Colonic mucosa (tissue), 4 donors: ENCODE data around the gene USP37. TPM values are rescaled to one million over a fixed set of nuclear protein-coding genes. Genes with fewer than 3 reads are reported as not detected.

Experiments used
- DNase-seq: peaks from one replicate; pipeline ENCODE4 v3.0.0-alpha.2; 2020
- H3K27ac ChIP-seq: fragments of 200-600 bp; one replicate; pipeline ENCODE4 v1.8.0; 2021
- H3K27me3 ChIP-seq: fragments of 200-600 bp; one replicate; pipeline ENCODE4 v1.8.0; 2021
- H3K36me3 ChIP-seq: fragments of 200-600 bp; one replicate; pipeline ENCODE4 v1.8.0; 2021
- H3K4me1 ChIP-seq: fragments of 200-600 bp; one replicate; pipeline ENCODE4 v1.8.0; 2021; ENCODE audit warnings: mild to moderate bottlenecking
- H3K4me3 ChIP-seq: fragments of 200-600 bp; one replicate; pipeline ENCODE4 v1.8.0; 2021
- H3K9ac ChIP-seq, 2 donors: one replicate each; pipeline ENCODE4 v1.7.0; 2013; ENCODE audit warnings: control low read depth in 2 of 2, low read depth in 2 of 2, low read length in 2 of 2
- H3K9me3 ChIP-seq: fragments of 200-600 bp; one replicate; pipeline ENCODE4 v1.8.0; 2021
- intact Hi-C: fragments of 100-400 bp; cut with DNase I; formaldehyde crosslinking; loops from one replicate; pipeline ENCODE4 v1.14.1; 2022
- total RNA-seq, 2 donors: library from RNA; stranded (reverse); fragmentation: NEBNext Ultra II Directional in 1 of 2; extraction: Animal tissue kit (Norgen Biotek cat#: 25700) in 1 of 2; gene quantifications; one replicate each; pipeline ENCODE4 v1.2.1, GENCODE V29; 2021
- TF ChIP-seq, protein P1 (sequence below): fragments of 200-600 bp; IDR thresholded peaks from one replicate; pipeline ENCODE4 v1.8.0; 2022; ENCODE audit warnings: antibody characterized with exemption, mild to moderate bottlenecking
- donor health status: healthy.
- donor health status: DM: no; HTN: no; CAD: no.
- donor health status: DM: no; HTN: no; CAD: no.

The USP37 gene
- total RNA-seq, 2 donors from 2014 or later = 13.1 to 13.4 TPM

- DNase-seq = no peak
- Histone ChIP-seq H3K36me3 (peaks cover 14% of the 10 kb centered on the region), H3K27ac (no peak overlapping the region), H3K27me3 (no peaks in the 10 kb centered on the region), H3K4me3 (no peak overlapping the region), H3K9ac (no peak overlapping the region), H3K9me3 (no peaks in the 10 kb centered on the region), H3K4me1 (no peaks in the 10 kb centered on the region)
- intact Hi-C loops = no loop called here
- TF ChIP-seq, protein P1, sequence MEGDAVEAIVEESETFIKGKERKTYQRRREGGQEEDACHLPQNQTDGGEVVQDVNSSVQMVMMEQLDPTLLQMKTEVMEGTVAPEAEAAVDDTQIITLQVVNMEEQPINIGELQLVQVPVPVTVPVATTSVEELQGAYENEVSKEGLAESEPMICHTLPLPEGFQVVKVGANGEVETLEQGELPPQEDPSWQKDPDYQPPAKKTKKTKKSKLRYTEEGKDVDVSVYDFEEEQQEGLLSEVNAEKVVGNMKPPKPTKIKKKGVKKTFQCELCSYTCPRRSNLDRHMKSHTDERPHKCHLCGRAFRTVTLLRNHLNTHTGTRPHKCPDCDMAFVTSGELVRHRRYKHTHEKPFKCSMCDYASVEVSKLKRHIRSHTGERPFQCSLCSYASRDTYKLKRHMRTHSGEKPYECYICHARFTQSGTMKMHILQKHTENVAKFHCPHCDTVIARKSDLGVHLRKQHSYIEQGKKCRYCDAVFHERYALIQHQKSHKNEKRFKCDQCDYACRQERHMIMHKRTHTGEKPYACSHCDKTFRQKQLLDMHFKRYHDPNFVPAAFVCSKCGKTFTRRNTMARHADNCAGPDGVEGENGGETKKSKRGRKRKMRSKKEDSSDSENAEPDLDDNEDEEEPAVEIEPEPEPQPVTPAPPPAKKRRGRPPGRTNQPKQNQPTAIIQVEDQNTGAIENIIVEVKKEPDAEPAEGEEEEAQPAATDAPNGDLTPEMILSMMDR = no peak
Observed at GRCh38 chr2:218583983-218584850, 16.1 kb upstream of the USP37 start.

DNA sequence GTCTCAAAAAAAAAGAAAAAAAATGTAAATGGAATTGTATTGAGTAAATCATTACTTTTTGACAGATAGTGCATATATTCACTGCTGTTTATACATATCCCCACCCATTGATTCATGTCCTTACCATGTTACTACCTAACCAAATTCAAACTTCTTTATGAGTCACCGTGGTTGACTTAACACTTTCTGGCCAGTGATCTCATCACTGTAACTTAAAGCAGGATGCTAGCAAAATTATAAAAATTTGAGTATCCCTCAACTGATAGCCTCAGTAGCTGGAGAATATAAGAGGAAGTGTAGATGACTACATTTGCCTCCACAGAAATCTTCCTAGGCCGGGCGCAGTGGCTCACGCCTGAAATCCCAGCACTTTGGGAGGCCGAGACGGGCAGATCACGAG lies 13.9 kb upstream of the USP37 start:
- Histone ChIP-seq H3K4me3 (no peak overlapping the region), H3K36me3 (peaks cover 11% of the 10 kb centered on the region), H3K27me3 (no peaks in the 10 kb centered on the region), H3K4me1 (no peaks in the 10 kb centered on the region), H3K9ac (no peak overlapping the region), H3K27ac (no peak overlapping the region), H3K9me3 (no peaks in the 10 kb centered on the region)
- no peak for DNase-seq
- TF ChIP-seq, protein P1 = no peak
- intact Hi-C loops = no loop called here

- no peak for DNase-seq
- H3K36me3 ChIP-seq = no peaks in the 10 kb centered on the region
Observed at GRCh38 chr2:218578272-218578877, 10.2 kb upstream of the USP37 start.

GRCh38 chr2:218577482-218578220 lies 9.5 kb upstream of the USP37 start:
- no peaks in the 10 kb centered on the region for H3K4me1 ChIP-seq
- TF ChIP-seq, protein P1 = no peak
- intact Hi-C loops = no loop called here
- no peak overlapping the region for H3K4me3 ChIP-seq
- H3K27ac ChIP-seq = no peak overlapping the region
- no peaks in the 10 kb centered on the region for H3K9me3 ChIP-seq
- H3K9ac ChIP-seq = no peak overlapping the region
- no peaks in the 10 kb centered on the region for H3K36me3 ChIP-seq
- no peak for DNase-seq
- H3K27me3 ChIP-seq = no peaks in the 10 kb centered on the region

More at GRCh38 chr2:218578272-218578877, 10.2 kb upstream of the USP37 start:
- H3K4me3 ChIP-seq = no peak overlapping the region
- no peaks in the 10 kb centered on the region for H3K9me3 ChIP-seq
- H3K27me3 ChIP-seq = no peaks in the 10 kb centered on the region
- TF ChIP-seq, protein P1 = no peak
- H3K27ac ChIP-seq = no peak overlapping the region
- intact Hi-C loops = no loop called here
- no peak overlapping the region for H3K9ac ChIP-seq
- H3K4me1 ChIP-seq = no peaks in the 10 kb centered on the region

- intact Hi-C loops = no loop called here
- H3K36me3 ChIP-seq = no peaks in the 10 kb centered on the region
- TF ChIP-seq, protein P1 = no peak
- no peak for DNase-seq
- H3K9me3 ChIP-seq = no peaks in the 10 kb centered on the region
- no peak overlapping the region for H3K4me3 ChIP-seq
- H3K27me3 ChIP-seq = no peaks in the 10 kb centered on the region
- H3K27ac ChIP-seq = no peak overlapping the region
- no peak overlapping the region for H3K9ac ChIP-seq
- H3K4me1 ChIP-seq = no peaks in the 10 kb centered on the region
Observed at GRCh38 chr2:218576854-218577253, 8.7 kb upstream of the USP37 start.
